Activated CD4-positive, alpha-beta T cell treated with anti-CD3 and anti-CD28 coated beads, Interleukin-2, amount 10 ng/mL, durations not matched to agents 7 days and 5 days (primary cell): ENCODE measurements around the gene PACRG. TPM values are rescaled to one million over a fixed set of nuclear protein-coding genes. Genes with fewer than 3 reads are reported as not detected.

Source experiments
- CTCF ChIA-PET: fragments of 350-600 bp; sonication (Branson Sonifier 250); formaldehyde crosslinking; loops from one replicate; lab custom pipeline; 2021; ENCODE audit warnings: antibody characterized with exemption; lab: Charles Lee
- POLR2A ChIA-PET: fragments of 350-600 bp; sonication (Branson Sonifier 250); formaldehyde crosslinking; loops from one replicate; lab custom pipeline; 2021; ENCODE audit warnings: antibody characterized with exemption; lab: Charles Lee
- DNase-seq: peaks from one replicate; pipeline ENCODE4 v3.0.0-alpha.2; 2020
- H3K27ac Mint-ChIP-seq: one replicate; pipeline ENCODE4 v1.8.0; 2021; ENCODE audit warnings: mild to moderate bottlenecking, moderate library complexity, mixed read lengths
- H3K27me3 Mint-ChIP-seq: one replicate; pipeline ENCODE4 v1.8.0; 2021; ENCODE audit warnings: mixed read lengths
- H3K36me3 Mint-ChIP-seq: one replicate; pipeline ENCODE4 v1.8.0; 2021; ENCODE audit warnings: low read depth, mixed read lengths
- H3K4me1 Mint-ChIP-seq: one replicate; pipeline ENCODE4 v1.8.0; 2021; ENCODE audit warnings: mixed read lengths
- H3K4me3 Mint-ChIP-seq: one replicate; pipeline ENCODE4 v1.8.0; 2021; ENCODE audit warnings: mild to moderate bottlenecking, moderate library complexity, mixed read lengths
- H3K9me3 Mint-ChIP-seq: one replicate; pipeline ENCODE4 v1.8.0; 2021; ENCODE audit warnings: mixed read lengths
- total RNA-seq, 2 experiments: library from RNA; stranded (reverse); gene quantifications; one replicate each; pipeline ENCODE4 v1.2.3, GENCODE V29; 2021

Gene PACRG
- total RNA-seq, 2 experiments from 2014 or later: 0.32 TPM; not detected in 1

GRCh38 chr6:162825597-162825996, 97.8 kb downstream of the PACRG start:
- CTCF ChIA-PET: no interaction called here
- H3K4me1 Mint-ChIP-seq: peaks cover 9% of the 10 kb centered on the region
- H3K27ac Mint-ChIP-seq: no peak overlapping the region
- H3K4me3 Mint-ChIP-seq: no peak overlapping the region
- POLR2A ChIA-PET: no interaction called here
- H3K36me3 Mint-ChIP-seq: no peaks in the 10 kb centered on the region
- no peak for DNase-seq
- H3K9me3 Mint-ChIP-seq: peaks cover 3% of the 10 kb centered on the region
- no peaks in the 10 kb centered on the region for H3K27me3 Mint-ChIP-seq

- DNase-seq: no peak
- H3K36me3 Mint-ChIP-seq: no peaks in the 10 kb centered on the region
- ChIA-PET CTCF (no interaction called here), POLR2A (interaction anchor here (0.5 kb wide), 1 partner anchor 431 kb away, joined by 6 read pairs; no protein-coding TSS in a partner anchor)
- H3K4me1 Mint-ChIP-seq: peaks cover 9% of the 10 kb centered on the region
- H3K27me3 Mint-ChIP-seq: no peaks in the 10 kb centered on the region
- H3K27ac Mint-ChIP-seq: no peak overlapping the region
- H3K4me3 Mint-ChIP-seq: no peak overlapping the region
- H3K9me3 Mint-ChIP-seq: peaks cover 6% of the 10 kb centered on the region
These were observed 101.4 kb downstream of the PACRG start for GRCh38 chr6:162829013-162829742.

- H3K9me3 Mint-ChIP-seq: peaks cover 11% of the 10 kb centered on the region
- H3K4me1 Mint-ChIP-seq: peaks cover 7% of the 10 kb centered on the region
- no peaks in the 10 kb centered on the region for H3K36me3 Mint-ChIP-seq
- H3K27ac Mint-ChIP-seq: no peak overlapping the region
- ChIA-PET CTCF (no interaction called here), POLR2A (no interaction called here)
- H3K27me3 Mint-ChIP-seq: no peaks in the 10 kb centered on the region
- no peak overlapping the region for H3K4me3 Mint-ChIP-seq
- DNase-seq: no peak
These were observed 106.0 kb downstream of the PACRG start for GRCh38 chr6:162833776-162834175.

- no peaks in the 10 kb centered on the region for H3K4me1 Mint-ChIP-seq
- no peak for DNase-seq
- ChIA-PET POLR2A (no interaction called here), CTCF (no interaction called here)
- no peak overlapping the region for H3K4me3 Mint-ChIP-seq
- H3K27ac Mint-ChIP-seq: no peak overlapping the region
- H3K9me3 Mint-ChIP-seq: peaks cover 4% of the 10 kb centered on the region
- no peaks in the 10 kb centered on the region for H3K36me3 Mint-ChIP-seq
- H3K27me3 Mint-ChIP-seq: no peaks in the 10 kb centered on the region
These were observed 118.2 kb downstream of the PACRG start for GRCh38 chr6:162845972-162846371.

GRCh38 chr6:162846723-162847122, 118.9 kb downstream of the PACRG start:
- Mint-ChIP-seq H3K36me3 (no peaks in the 10 kb centered on the region), H3K27me3 (no peaks in the 10 kb centered on the region), H3K4me1 (no peaks in the 10 kb centered on the region), H3K27ac (no peak overlapping the region), H3K9me3 (peaks cover 4% of the 10 kb centered on the region), H3K4me3 (no peak overlapping the region)
- POLR2A ChIA-PET: no interaction called here
- no peak for DNase-seq
- CTCF ChIA-PET: no interaction called here

DNA sequence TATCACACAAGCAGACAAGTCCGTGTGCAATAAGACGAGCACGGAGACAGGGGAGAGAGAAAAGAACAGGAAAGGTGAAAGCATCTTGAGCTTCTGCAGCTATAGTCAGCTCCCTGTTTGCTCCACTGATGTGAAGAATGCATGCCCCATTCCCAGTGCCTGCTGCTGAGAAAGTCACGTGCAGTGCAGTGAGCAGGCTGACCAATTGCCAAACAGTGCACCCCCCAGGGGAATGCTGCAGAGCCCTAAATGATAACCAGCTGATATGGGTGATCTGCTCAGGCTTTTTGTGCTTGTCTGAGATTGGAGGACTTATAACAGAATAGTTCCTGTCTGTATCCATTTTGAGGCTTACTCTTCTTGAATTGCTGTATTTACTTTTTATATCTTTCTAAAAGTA, 121.5 kb downstream of the PACRG start:
- no peak overlapping the region for H3K27ac Mint-ChIP-seq
- no peak overlapping the region for H3K4me3 Mint-ChIP-seq
- H3K4me1 Mint-ChIP-seq: no peaks in the 10 kb centered on the region
- ChIA-PET POLR2A (no interaction called here), CTCF (no interaction called here)
- H3K36me3 Mint-ChIP-seq: no peaks in the 10 kb centered on the region
- peaks cover 3% of the 10 kb centered on the region for H3K9me3 Mint-ChIP-seq
- no peak for DNase-seq
- H3K27me3 Mint-ChIP-seq: no peaks in the 10 kb centered on the region

- DNase-seq: no peak
- ChIA-PET CTCF (no interaction called here), POLR2A (no interaction called here)
- no peaks in the 10 kb centered on the region for H3K36me3 Mint-ChIP-seq
- no peak overlapping the region for H3K27ac Mint-ChIP-seq
- H3K9me3 Mint-ChIP-seq: no peaks in the 10 kb centered on the region
- no peaks in the 10 kb centered on the region for H3K27me3 Mint-ChIP-seq
- no peak overlapping the region for H3K4me3 Mint-ChIP-seq
- no peaks in the 10 kb centered on the region for H3K4me1 Mint-ChIP-seq
These were observed 124.4 kb downstream of the PACRG start for GRCh38 chr6:162852192-162852591.

DNA sequence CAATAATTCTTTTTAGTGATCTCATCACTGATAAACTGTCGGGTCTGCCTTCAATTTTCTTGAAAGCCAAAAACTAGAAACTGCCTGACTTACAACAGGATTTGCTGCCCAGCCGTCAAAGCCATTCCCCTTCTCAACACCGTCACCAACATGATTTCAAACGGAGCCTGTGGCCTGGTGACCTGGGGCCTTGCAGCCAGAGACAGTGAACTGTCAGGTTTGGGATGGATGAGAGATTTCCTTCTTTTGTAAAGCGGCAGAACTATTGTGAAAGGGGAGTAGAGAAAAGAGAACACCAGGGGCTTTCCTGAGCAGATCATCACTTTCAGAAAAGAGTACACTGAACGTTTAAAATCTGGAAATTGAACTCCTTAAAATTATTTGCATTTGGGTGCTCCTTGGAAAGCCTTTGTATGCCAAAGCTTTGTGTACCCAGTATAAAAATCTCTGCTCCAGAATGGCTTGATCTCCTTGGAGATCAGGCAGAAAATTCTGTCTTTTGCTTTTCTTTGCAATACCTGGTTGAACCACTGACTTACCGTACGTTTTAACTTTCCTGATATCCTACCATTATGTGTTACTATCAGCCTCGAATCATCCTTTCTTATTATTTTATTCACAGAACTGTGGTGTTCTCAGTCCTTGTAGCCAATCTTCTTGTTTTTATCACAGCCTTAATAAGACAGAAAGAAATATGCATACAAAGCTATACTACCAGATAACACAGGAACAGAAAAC, 125.2 kb downstream of the PACRG start:
- no peaks in the 10 kb centered on the region for H3K4me1 Mint-ChIP-seq
- DNase-seq: no peak
- no peaks in the 10 kb centered on the region for H3K36me3 Mint-ChIP-seq
- H3K27ac Mint-ChIP-seq: no peak overlapping the region
- ChIA-PET CTCF (no interaction called here), POLR2A (no interaction called here)
- no peaks in the 10 kb centered on the region for H3K9me3 Mint-ChIP-seq
- no peaks in the 10 kb centered on the region for H3K27me3 Mint-ChIP-seq
- no peak overlapping the region for H3K4me3 Mint-ChIP-seq

- ChIA-PET POLR2A (no interaction called here), CTCF (no interaction called here)
- H3K27me3 Mint-ChIP-seq: no peaks in the 10 kb centered on the region
- no peaks in the 10 kb centered on the region for H3K4me1 Mint-ChIP-seq
- no peaks in the 10 kb centered on the region for H3K36me3 Mint-ChIP-seq
- H3K9me3 Mint-ChIP-seq: no peaks in the 10 kb centered on the region
- H3K27ac Mint-ChIP-seq: no peak overlapping the region
- no peak for DNase-seq
- H3K4me3 Mint-ChIP-seq: no peak overlapping the region
These were observed 126.5 kb downstream of the PACRG start for GRCh38 chr6:162854228-162854627.

DNA sequence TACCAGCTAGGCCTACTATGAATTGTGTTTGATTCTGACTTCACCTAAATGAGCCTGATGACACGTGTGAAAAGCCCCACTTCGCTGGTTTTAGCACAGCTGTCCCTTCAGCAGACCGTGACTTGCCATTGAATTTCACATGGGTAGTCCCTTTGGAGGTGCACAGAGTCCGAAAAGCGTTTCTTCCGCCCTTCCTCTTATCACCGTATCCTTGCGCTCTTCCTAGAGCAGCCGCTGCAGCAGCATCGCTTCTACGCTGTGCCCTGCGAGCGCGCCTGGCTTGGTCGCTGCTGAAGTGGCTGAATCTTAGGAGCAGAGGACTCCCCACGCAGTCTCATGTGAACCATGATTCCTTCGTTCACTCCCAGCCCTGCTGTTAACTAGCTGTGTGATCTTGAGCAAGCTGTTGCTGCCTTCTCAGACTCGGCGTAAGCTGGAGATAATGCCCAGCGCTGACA, 127.0 kb downstream of the PACRG start:
- no peaks in the 10 kb centered on the region for H3K9me3 Mint-ChIP-seq
- POLR2A ChIA-PET: no interaction called here

GRCh38 chr6:162856885-162857284, 129.1 kb downstream of the PACRG start:
- no peaks in the 10 kb centered on the region for H3K27me3 Mint-ChIP-seq

More for the DNA sequence above, 127.0 kb downstream of the PACRG start:
- H3K27ac Mint-ChIP-seq: no peak overlapping the region
- no peak for DNase-seq
- no peaks in the 10 kb centered on the region for H3K4me1 Mint-ChIP-seq
- H3K27me3 Mint-ChIP-seq: no peaks in the 10 kb centered on the region
- CTCF ChIA-PET: no interaction called here
- no peaks in the 10 kb centered on the region for H3K36me3 Mint-ChIP-seq
- no peak overlapping the region for H3K4me3 Mint-ChIP-seq

DNA sequence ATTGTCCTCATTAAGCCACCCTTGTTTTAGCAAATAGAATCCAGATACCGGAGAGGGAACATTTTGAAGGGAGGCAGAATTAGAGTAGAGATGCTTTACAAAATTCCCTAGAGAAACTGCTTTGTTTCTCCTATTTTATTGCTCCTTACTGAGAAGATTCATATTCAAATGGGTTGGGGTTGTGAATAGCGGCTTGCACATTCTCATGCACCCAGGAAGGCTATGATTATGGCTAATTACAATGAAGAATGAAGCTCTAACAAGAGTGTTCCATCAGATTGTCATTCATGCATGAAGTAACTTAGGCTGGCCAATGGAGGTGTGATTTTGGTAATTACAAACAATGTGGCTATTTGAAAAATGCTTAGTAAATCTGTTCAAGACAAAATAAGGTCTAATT, 129.6 kb downstream of the PACRG start:
- H3K4me1 Mint-ChIP-seq: no peaks in the 10 kb centered on the region

More at GRCh38 chr6:162856885-162857284, 129.1 kb downstream of the PACRG start:
- Mint-ChIP-seq H3K27ac (no peak overlapping the region), H3K36me3 (no peaks in the 10 kb centered on the region), H3K4me3 (no peak overlapping the region), H3K4me1 (no peaks in the 10 kb centered on the region), H3K9me3 (no peaks in the 10 kb centered on the region)
- ChIA-PET POLR2A (no interaction called here), CTCF (no interaction called here)
- DNase-seq: no peak

GRCh38 chr6:162862462-162862861, 134.7 kb downstream of the PACRG start:
- POLR2A ChIA-PET: no interaction called here
- peaks cover 4% of the 10 kb centered on the region for H3K9me3 Mint-ChIP-seq
- no peak overlapping the region for H3K27ac Mint-ChIP-seq
- DNase-seq: no peak
- no peaks in the 10 kb centered on the region for H3K4me1 Mint-ChIP-seq
- H3K4me3 Mint-ChIP-seq: no peak overlapping the region
- H3K27me3 Mint-ChIP-seq: no peaks in the 10 kb centered on the region
- CTCF ChIA-PET: no interaction called here
- no peaks in the 10 kb centered on the region for H3K36me3 Mint-ChIP-seq

More for the DNA sequence above, 129.6 kb downstream of the PACRG start:
- no peaks in the 10 kb centered on the region for H3K27me3 Mint-ChIP-seq
- H3K4me3 Mint-ChIP-seq: no peak overlapping the region
- DNase-seq: no peak
- POLR2A ChIA-PET: no interaction called here
- CTCF ChIA-PET: no interaction called here
- peaks cover 4% of the 10 kb centered on the region for H3K9me3 Mint-ChIP-seq
- no peak overlapping the region for H3K27ac Mint-ChIP-seq
- no peaks in the 10 kb centered on the region for H3K36me3 Mint-ChIP-seq
